ENCODE data around the gene RTN1.

RTN1 gene

DNA sequence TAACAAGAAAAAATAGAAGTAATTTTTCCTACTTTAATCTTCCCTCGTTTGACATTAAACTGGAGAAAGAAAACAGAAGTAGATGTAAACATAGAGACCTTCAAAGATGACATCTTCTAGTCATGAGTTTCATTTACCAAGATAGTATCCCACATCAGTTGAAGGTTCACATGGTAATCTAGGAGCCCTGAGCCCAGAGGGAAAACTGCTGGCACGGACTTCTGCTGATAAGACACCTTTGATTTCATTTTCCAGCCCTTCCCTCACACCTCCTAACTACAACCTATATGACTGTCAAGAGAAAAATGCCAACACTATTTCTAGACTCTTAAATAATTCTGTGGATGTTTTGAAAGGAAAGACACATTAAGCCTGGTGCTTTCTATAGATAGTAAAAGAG, 247.9 kb downstream of the RTN1 start:
- TF ChIP-seq, protein P1, sequence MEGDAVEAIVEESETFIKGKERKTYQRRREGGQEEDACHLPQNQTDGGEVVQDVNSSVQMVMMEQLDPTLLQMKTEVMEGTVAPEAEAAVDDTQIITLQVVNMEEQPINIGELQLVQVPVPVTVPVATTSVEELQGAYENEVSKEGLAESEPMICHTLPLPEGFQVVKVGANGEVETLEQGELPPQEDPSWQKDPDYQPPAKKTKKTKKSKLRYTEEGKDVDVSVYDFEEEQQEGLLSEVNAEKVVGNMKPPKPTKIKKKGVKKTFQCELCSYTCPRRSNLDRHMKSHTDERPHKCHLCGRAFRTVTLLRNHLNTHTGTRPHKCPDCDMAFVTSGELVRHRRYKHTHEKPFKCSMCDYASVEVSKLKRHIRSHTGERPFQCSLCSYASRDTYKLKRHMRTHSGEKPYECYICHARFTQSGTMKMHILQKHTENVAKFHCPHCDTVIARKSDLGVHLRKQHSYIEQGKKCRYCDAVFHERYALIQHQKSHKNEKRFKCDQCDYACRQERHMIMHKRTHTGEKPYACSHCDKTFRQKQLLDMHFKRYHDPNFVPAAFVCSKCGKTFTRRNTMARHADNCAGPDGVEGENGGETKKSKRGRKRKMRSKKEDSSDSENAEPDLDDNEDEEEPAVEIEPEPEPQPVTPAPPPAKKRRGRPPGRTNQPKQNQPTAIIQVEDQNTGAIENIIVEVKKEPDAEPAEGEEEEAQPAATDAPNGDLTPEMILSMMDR (IDR thresholded peaks at IDR 0.05; ENCODE audit: insufficient read depth, low read length, poor library complexity, severe bottlenecking), result no peak
- Histone ChIP-seq H3K4me3 (replicated peaks; ENCODE audit: low read depth, low read length) (no peak overlapping the region), H3K27me3 (replicated peaks; ENCODE audit: control insufficient read depth, insufficient read depth, low read length) (no peaks in the 10 kb centered on the region), H3K36me3 (ENCODE audit: control insufficient read depth, insufficient read depth, low read length) (no peaks in the 10 kb centered on the region)
- DNase-seq (ENCODE audit: extremely low read depth, insufficient read length), result no peak

DNA sequence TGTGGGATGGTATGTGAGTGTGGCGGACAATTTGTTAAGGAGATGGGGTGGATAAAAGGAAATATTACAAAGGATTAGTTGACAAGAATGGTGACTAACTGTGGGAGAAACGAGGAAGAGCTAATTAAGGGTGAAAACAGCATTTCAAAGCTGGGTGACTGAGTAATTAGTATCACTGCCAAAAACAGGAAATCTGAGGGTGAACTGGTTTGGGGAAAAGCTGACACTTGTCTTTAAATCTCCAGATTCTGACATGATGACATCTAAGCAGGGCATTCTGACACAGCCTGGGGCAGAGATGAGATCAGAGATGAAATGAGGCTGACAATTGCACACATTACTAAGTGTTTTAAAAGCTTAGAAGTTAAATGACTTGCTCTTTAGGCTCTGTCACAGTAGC, 251.5 kb downstream of the RTN1 start:
- Histone ChIP-seq H3K4me3 (replicated peaks; ENCODE audit: low read depth, low read length) (no peak overlapping the region), H3K27me3 (replicated peaks; ENCODE audit: control insufficient read depth, insufficient read depth, low read length) (no peaks in the 10 kb centered on the region)

DNA sequence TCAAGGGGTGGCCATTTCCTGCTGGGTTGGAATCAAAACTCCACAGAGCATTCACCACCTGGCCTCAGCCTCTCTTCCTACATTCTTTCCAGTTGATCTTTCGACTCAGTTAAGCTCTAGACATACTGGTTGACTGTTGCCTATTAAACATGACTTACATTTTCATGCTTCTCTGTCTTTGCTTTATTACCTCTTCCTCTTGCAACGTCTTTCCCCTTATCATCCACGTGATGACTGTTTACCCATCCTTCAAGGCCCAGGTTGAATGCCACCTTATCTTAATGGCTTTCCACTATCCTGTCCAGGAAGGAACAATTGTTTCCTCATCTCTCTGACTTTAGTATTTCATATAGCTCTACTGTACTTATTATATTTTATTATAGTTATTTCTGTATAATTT, 269.5 kb downstream of the RTN1 start:
- no peaks in the 10 kb centered on the region for H3K36me3 ChIP-seq (ENCODE audit: control insufficient read depth, insufficient read depth, low read length)
- TF ChIP-seq, protein P1 (IDR thresholded peaks at IDR 0.05; ENCODE audit: insufficient read depth, low read length, poor library complexity, severe bottlenecking), result no peak
- no peaks in the 10 kb centered on the region for H3K27me3 ChIP-seq (replicated peaks; ENCODE audit: control insufficient read depth, insufficient read depth, low read length)
- no peak for DNase-seq (ENCODE audit: extremely low read depth, insufficient read length)
- H3K4me3 ChIP-seq (replicated peaks; ENCODE audit: low read depth, low read length), result no peak overlapping the region

More for the DNA sequence above, 251.5 kb downstream of the RTN1 start:
- TF ChIP-seq, protein P1 (IDR thresholded peaks at IDR 0.05; ENCODE audit: insufficient read depth, low read length, poor library complexity, severe bottlenecking), result no peak
- DNase-seq (ENCODE audit: extremely low read depth, insufficient read length), result no peak
- H3K36me3 ChIP-seq (ENCODE audit: control insufficient read depth, insufficient read depth, low read length), result no peaks in the 10 kb centered on the region

DNA sequence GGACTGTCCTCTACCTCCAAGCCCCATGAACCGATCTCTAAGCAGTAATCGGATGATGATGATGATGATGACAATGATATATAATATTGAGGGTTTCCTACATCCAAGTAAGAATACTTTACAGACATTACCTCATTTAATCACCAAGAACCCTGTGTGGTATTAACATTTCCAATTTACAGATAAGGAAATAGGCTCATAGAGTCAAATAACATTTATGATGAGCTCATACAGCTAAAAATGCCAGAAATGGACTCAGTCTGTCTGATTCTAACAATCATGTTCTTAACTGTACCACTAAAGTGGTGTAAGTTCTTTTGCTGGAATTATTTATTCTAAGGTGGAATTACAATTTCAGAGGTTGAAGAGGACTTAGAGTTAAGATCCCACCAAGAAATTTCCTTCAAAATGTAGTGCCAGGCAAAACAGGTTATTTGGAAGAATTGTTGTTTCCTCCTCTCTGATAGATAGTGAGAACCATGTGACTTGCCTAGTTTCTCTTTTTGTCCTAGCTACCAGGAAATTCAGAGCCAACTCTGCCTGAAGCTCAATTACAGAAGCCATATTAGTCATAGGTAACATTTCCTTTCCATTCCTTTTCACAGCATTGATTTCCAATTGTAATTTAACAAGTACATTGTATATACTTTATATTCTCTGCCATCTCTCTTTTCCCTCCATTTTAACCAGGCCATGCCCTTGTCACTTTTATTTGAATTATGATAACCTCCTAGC, 270.2 kb downstream of the RTN1 start:
- no peaks in the 10 kb centered on the region for H3K27me3 ChIP-seq (replicated peaks; ENCODE audit: control insufficient read depth, insufficient read depth, low read length)
- H3K36me3 ChIP-seq (ENCODE audit: control insufficient read depth, insufficient read depth, low read length), result no peaks in the 10 kb centered on the region
- TF ChIP-seq, protein P1 (IDR thresholded peaks at IDR 0.05; ENCODE audit: insufficient read depth, low read length, poor library complexity, severe bottlenecking), result no peak
- no peak overlapping the region for H3K4me3 ChIP-seq (replicated peaks; ENCODE audit: low read depth, low read length)
- no peak for DNase-seq (ENCODE audit: extremely low read depth, insufficient read length)

DNA sequence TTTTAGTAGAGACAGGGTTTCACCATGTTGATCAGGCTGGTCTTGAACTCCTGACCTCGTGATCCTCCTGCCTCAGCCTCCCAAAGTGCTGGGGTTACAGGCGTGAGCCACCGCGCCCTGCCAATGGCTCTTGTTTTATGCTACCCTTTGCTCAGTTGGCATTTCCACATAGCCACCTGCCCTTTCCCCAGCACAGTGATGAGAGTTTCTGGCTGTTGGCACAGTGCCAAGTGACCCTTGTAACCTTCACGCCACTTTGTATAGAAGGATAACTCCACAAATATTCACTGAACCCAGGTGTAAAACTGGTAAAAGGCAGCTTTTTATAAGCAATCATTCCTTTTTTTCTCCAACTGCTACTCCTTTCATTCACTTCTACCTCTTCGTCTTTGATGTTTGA, 275.5 kb downstream of the RTN1 start:
- no peak for DNase-seq (ENCODE audit: extremely low read depth, insufficient read length)
- no peak overlapping the region for H3K4me3 ChIP-seq (replicated peaks; ENCODE audit: low read depth, low read length)
- TF ChIP-seq, protein P1 (IDR thresholded peaks at IDR 0.05; ENCODE audit: insufficient read depth, low read length, poor library complexity, severe bottlenecking), result no peak
- no peaks in the 10 kb centered on the region for H3K27me3 ChIP-seq (replicated peaks; ENCODE audit: control insufficient read depth, insufficient read depth, low read length)
- H3K36me3 ChIP-seq (ENCODE audit: control insufficient read depth, insufficient read depth, low read length), result no peaks in the 10 kb centered on the region

Data from GM06990 (cell line).